Stomach (tissue), 9 donors: ENCODE results near the gene WBP1. TPM values are rescaled to one million over a fixed set of nuclear protein-coding genes. Genes with fewer than 3 reads are reported as not detected.

Experiments
- DNase-seq, 2 donors: peaks; one replicate each; pipeline versions ENCODE4 v3.0.0 to v3.0.0-alpha.2; 2013 to 2019
- H3K27ac ChIP-seq, 5 donors: fragments of 200-600 bp in 4 of 5; sonication (generic) in 4 of 5; one replicate each; pipeline ENCODE4 v1.5.1; 2013 to 2019; ENCODE audit warnings: mild to moderate bottlenecking in 1 of 5, moderate library complexity in 1 of 5
- H3K27me3 ChIP-seq, 3 donors: fragments of 200-600 bp; sonication (generic); one replicate each; pipeline ENCODE4 v1.5.1; 2017 to 2019; ENCODE audit warnings: mixed run types in 1 of 3
- H3K36me3 ChIP-seq, 4 donors: fragments of 200-600 bp; sonication (generic); 1 replicate in 3 of 4; 2 replicates in 1 of 4; pipeline ENCODE4 v1.5.1; 2016 to 2019
- H3K4me1 ChIP-seq, 4 donors: fragments of 200-600 bp; sonication (generic); one replicate each; pipeline ENCODE4 v1.5.1; 2016 to 2019
- H3K4me3 ChIP-seq, 4 donors: fragments of 200-600 bp; sonication (generic) in 3 of 4; one replicate each; pipeline ENCODE4 v1.5.1; 2016 to 2019; ENCODE audit warnings: mild to moderate bottlenecking in 1 of 4
- H3K9me3 ChIP-seq, 4 donors: fragments of 200-600 bp; sonication (generic); one replicate each; pipeline ENCODE4 v1.5.1; 2016 to 2019
- EP300 ChIP-seq: sonication (generic); formaldehyde crosslinking; IDR thresholded peaks from one replicate; pipeline ENCODE4 v1.6.1; 2017; ENCODE audit warnings: antibody characterized with exemption
- POLR2A ChIP-seq, 4 donors: fragments of 450-650 bp; IDR thresholded peaks; one replicate each; pipeline ENCODE4 v1.6.1; 2016; ENCODE audit warnings: antibody characterized with exemption in 4 of 4, control low read depth in 2 of 4, mild to moderate bottlenecking in 1 of 4, moderate library complexity in 1 of 4
- POLR2AphosphoS5 ChIP-seq, 3 donors: sonication (generic); formaldehyde crosslinking; IDR thresholded peaks; one replicate each; pipeline ENCODE4 v1.6.1; 2016; ENCODE audit warnings: antibody characterized with exemption in 3 of 3
- WGBS, 5 donors: extraction: QIAGEN DNeasy Blood & Tissue Kit in 3 of 5; methylation state at CpG; one replicate each; pipeline versions ENCODE4 v1.1.5 to v1.1.7; 2013 to 2018; 5-methylcytosine and 5-hydroxymethylcytosine counted together
- intact Hi-C: fragments of 100-400 bp; cut with DNase I; formaldehyde crosslinking; loops from one replicate; pipeline ENCODE4 v1.15.1; 2023; ENCODE audit warnings: low total_unique reads
- polyA plus RNA-seq, 3 donors: library from polyadenylated mRNA; stranded (reverse); fragments of 200-250 nt; gene quantifications; one replicate each; pipeline ENCODE4 v1.2.3, GENCODE V29; 2013
- total RNA-seq, 5 donors: library from RNA; depleted of rRNA; stranded (reverse); fragments of >200 nt; gene quantifications; one replicate each; pipeline versions ENCODE4 v1.1.0 to v1.2.3, GENCODE V29; 2014 to 2016
- TF ChIP-seq, protein P1 (sequence below), 7 experiments: fragments of 450-650 bp in 4 of 7; fragments of 200-600 bp in 3 of 7; sonication (generic) in 3 of 7; IDR thresholded peaks; one replicate each; pipeline ENCODE4 v1.5.1; 2016 to 2019; ENCODE audit warnings: antibody characterized with exemption in 7 of 7, control low read depth in 2 of 7, mild to moderate bottlenecking in 1 of 7
- donor health status: healthy with polysubstance abuse.
- donor health status: Bipolar disorder and iron deficiency.
- donor health status: healthy.

WBP1 gene
- total and polyA plus RNA-seq, 8 donors: 1.8 to 82.4 (median 49.3) TPM

DNA sequence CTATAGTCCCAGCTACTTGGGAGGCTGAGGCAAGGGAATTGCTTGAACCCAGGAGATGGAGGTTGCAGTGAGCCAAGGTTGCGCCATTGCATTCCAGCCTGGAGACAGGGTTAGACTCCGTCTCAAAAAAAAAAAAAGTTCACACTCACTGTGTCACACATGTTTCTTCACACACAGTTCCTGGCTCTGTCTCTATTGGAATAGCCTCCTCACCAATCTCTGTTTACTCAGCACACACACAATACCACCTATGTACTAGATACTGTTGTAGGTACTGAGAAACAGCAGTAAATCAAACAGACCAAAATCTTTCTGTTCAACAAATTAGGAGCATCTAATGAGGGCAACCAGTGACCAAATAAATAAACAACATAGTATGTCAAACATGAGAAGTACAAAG, 27.9 kb downstream of the WBP1 start:
- TF ChIP-seq EP300: no peak
- TF ChIP-seq POLR2AphosphoS5 (IDR thresholded peaks at IDR 0.05): no peak
- TF ChIP-seq, protein P1, sequence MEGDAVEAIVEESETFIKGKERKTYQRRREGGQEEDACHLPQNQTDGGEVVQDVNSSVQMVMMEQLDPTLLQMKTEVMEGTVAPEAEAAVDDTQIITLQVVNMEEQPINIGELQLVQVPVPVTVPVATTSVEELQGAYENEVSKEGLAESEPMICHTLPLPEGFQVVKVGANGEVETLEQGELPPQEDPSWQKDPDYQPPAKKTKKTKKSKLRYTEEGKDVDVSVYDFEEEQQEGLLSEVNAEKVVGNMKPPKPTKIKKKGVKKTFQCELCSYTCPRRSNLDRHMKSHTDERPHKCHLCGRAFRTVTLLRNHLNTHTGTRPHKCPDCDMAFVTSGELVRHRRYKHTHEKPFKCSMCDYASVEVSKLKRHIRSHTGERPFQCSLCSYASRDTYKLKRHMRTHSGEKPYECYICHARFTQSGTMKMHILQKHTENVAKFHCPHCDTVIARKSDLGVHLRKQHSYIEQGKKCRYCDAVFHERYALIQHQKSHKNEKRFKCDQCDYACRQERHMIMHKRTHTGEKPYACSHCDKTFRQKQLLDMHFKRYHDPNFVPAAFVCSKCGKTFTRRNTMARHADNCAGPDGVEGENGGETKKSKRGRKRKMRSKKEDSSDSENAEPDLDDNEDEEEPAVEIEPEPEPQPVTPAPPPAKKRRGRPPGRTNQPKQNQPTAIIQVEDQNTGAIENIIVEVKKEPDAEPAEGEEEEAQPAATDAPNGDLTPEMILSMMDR (IDR thresholded peaks at IDR 0.05): no peak
- TF ChIP-seq POLR2A (IDR thresholded peaks at IDR 0.05): no peak
- no peak for DNase-seq
- H3K36me3 ChIP-seq: peaks cover 20 to 65% (median 60%) of the 10 kb centered on the region in 4 donors
- intact Hi-C loops: no loop called here
- H3K27me3 ChIP-seq: no peaks in the 10 kb centered on the region
- peaks cover 16 to 36% (median 27%) of the 10 kb centered on the region in 4 donors for H3K4me1 ChIP-seq
- no peak overlapping the region for H3K27ac ChIP-seq
- no peaks in the 10 kb centered on the region for H3K9me3 ChIP-seq
- WGBS, 5 donors: 70 to 92% (median 75%) methylated on average over 2 of the region's 2 CpGs
- no peak overlapping the region for H3K4me3 ChIP-seq

DNA sequence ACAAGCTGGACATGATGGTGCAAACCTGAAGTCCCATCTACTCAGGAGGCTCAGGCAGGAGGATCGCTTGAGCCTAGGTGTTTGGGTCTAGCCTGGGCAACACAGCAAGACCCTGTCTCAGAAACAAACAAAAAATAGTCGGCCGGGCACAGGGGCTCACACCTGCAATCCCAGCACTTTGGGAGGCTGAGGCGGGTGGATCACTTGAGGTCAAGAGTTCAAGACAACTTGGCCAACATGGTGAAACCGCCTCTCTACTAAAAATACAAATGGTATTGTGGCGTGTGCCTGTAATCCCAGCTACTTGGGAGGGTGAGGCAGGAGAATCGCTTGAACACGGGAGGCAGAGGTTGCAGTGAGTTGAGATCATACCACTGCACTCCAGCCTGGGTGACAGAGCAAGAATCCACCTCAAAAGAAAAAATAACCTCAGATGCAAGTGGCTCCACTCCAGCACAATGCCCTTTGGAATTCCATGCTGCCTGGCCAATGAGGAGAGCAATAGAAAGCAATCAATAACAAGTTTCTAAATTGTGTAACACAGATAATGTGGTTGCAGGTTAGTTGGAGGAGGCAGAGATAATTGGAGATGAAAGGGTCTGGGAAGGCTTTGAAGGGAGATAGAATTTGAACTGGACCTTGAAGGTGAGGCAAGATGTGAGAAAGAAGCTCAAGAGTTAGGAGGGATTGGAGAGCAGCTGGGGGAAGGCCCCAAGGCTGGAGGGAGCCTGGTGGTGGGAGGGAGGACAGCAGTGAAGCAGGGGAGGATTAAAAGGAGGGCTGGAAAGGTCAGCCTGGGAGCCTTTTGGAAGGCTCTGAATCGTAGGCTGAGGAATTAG, 30.6 kb downstream of the WBP1 start:
- Histone ChIP-seq H3K4me1 (peaks cover under 1 to 18% (median 8%) of the 10 kb centered on the region in 4 donors), H3K27me3 (no peaks in the 10 kb centered on the region), H3K27ac (no peak overlapping the region), H3K36me3 (peaks cover 47 to 91% (median 86%) of the 10 kb centered on the region in 4 donors), H3K4me3 (no peak overlapping the region), H3K9me3 (no peaks in the 10 kb centered on the region)
- intact Hi-C loops: no loop called here
- no peak for DNase-seq
- TF ChIP-seq POLR2A (IDR thresholded peaks at IDR 0.05) (no peak), EP300 (no peak), POLR2AphosphoS5 (IDR thresholded peaks at IDR 0.05) (no peak)
- TF ChIP-seq, protein P1 (IDR thresholded peaks at IDR 0.05): no peak
- 87 to 94% (median 93%) methylated on average over 9 of the region's 9 CpGs for WGBS, 5 donors

DNA sequence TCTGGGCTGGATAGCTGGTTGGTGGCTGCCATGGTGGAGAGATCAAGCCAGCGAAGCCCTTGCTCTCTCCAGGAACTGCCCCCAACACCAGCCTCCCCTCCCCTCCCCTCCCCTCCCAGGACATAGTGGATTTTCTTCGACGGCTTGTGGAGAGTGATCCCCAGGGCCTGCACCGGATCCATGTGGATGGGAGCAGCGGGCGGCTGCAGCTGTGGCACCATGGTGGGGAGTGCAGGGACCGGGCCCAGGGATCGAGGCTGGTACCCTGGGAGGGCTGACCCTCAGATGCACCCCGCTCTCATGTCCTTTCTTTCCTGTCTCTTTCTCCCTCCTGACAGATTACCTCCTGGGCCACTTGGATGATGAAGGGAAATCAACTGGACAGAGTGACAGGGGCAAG, 31.7 kb downstream of the WBP1 start:
- Histone ChIP-seq H3K4me1 (peaks cover 0 to 11% (median 2%) of the 10 kb centered on the region in 4 donors), H3K27me3 (no peaks in the 10 kb centered on the region), H3K4me3 (no peak overlapping the region), H3K9me3 (no peaks in the 10 kb centered on the region), H3K36me3 (peaks cover 49 to 97% (median 93%) of the 10 kb centered on the region in 4 donors), H3K27ac (no peak overlapping the region)
- intact Hi-C loops: no loop called here
- 92 to 97% (median 95%) methylated on average over 7 to 9 of the region's 9 CpGs for WGBS, 5 donors
- TF ChIP-seq, protein P1 (IDR thresholded peaks at IDR 0.05): no peak
- no peak for TF ChIP-seq POLR2AphosphoS5 (IDR thresholded peaks at IDR 0.05)
- no peak for TF ChIP-seq EP300
- no peak for TF ChIP-seq POLR2A (IDR thresholded peaks at IDR 0.05)
- no peak for DNase-seq

DNA sequence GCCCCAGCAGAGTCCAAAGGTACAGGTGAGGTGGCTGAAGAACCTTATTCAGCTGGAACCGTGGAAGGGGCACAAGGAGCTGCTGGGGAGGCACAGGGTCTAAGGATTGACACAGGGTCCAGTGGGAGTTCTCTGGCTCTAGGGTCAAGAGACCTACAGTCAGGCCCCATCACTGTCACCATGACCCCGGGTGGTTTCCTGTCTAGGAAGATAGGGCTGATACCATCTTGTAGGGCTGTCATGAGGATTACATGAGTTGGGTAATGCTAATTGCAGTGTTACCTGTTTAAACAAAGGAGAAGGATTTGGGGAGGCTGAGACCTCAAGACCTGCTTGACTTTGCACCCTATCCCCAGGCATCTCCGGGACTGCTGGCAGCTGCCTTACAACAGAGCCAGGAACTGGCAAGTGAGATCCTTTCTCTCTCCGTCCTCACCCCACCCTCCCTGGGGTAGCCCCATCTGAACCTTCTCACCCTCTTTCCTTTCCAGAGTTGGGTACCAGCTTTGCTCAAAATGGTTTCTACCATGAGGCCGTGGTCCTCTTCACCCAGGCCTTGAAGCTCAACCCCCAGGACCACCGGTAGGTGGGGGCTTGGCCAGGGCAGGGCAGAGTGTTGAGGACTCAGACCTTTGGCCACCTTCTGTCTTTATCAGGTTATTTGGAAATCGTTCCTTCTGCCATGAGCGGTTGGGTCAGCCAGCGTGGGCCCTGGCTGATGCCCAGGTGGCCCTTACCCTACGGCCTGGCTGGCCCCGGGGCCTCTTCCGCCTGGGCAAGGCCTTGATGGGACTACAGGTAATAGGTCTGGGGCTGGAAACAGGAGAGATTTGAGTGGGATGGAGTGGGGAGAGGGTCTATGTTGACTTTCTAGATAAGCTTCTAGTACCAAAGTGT, 33.7 kb downstream of the WBP1 start:
- intact Hi-C loops: no loop called here
- no peak for DNase-seq

More for the DNA sequence above, 33.7 kb downstream of the WBP1 start:
- Histone ChIP-seq H3K27me3 (peaks cover 0 to 3% (median 0%) of the 10 kb centered on the region in 3 donors), H3K9me3 (no peaks in the 10 kb centered on the region), H3K4me1 (no peaks in the 10 kb centered on the region), H3K27ac (no peak overlapping the region), H3K4me3 (no peak overlapping the region), H3K36me3 (peaks cover 43 to 77% (median 74%) of the 10 kb centered on the region in 4 donors)
- 87 to 92% (median 90%) methylated on average over 12 of the region's 12 CpGs for WGBS, 5 donors
- TF ChIP-seq POLR2A (IDR thresholded peaks at IDR 0.05) (no peak), EP300 (no peak), POLR2AphosphoS5 (IDR thresholded peaks at IDR 0.05) (no peak)
- TF ChIP-seq, protein P1 (IDR thresholded peaks at IDR 0.05): no peak
